IPS-20b (cell line): Measurements from ENCODE around the gene SLC25A38.

Source experiments
- H3K27ac ChIP-seq: one replicate; pipeline ENCODE4 v1.5.1; 2013; ENCODE audit warnings: low read length
- H3K27me3 ChIP-seq: 2 replicates; pipeline ENCODE4 v1.6.1; 2013; ENCODE audit warnings: mild to moderate bottlenecking, low read length, inconsistent platforms; ENCODE audit not compliant: insufficient read depth
- H3K36me3 ChIP-seq: 2 replicates; pipeline ENCODE4 v1.6.1; 2013; ENCODE audit warnings: low read depth, mild to moderate bottlenecking, inconsistent platforms, low read length, moderate library complexity; ENCODE audit not compliant: insufficient read depth
- H3K4me1 ChIP-seq: 2 replicates; pipeline ENCODE4 v1.6.1; 2013; ENCODE audit warnings: mild to moderate bottlenecking, control low read depth, inconsistent platforms, low read length, moderate library complexity; ENCODE audit not compliant: insufficient read depth
- H3K4me3 ChIP-seq: 2 replicates; pipeline ENCODE4 v1.5.1; 2013; ENCODE audit warnings: mild to moderate bottlenecking, low read length, inconsistent platforms
- H3K9ac ChIP-seq: 2 replicates; pipeline ENCODE4 v1.6.1; 2013; ENCODE audit warnings: low read depth, mild to moderate bottlenecking, inconsistent platforms, low read length, moderate library complexity
- H3K9me3 ChIP-seq: 2 replicates; pipeline ENCODE4 v1.6.1; 2013; ENCODE audit warnings: mild to moderate bottlenecking, low read depth, low read length, inconsistent platforms; ENCODE audit not compliant: insufficient read depth

Gene SLC25A38

GRCh38 chr3:39378957-39379777 lies 4.0 kb upstream of the SLC25A38 start:
- H3K4me3 ChIP-seq, result no peak overlapping the region
- no peaks in the 10 kb centered on the region for H3K27me3 ChIP-seq
- H3K9me3 ChIP-seq, result no peaks in the 10 kb centered on the region
- H3K27ac ChIP-seq, result no peak overlapping the region
- peaks cover 17% of the 10 kb centered on the region for H3K4me1 ChIP-seq
- H3K9ac ChIP-seq, result no peak overlapping the region
- no peaks in the 10 kb centered on the region for H3K36me3 ChIP-seq

GRCh38 chr3:39379778-39380155 lies 3.4 kb upstream of the SLC25A38 start:
- H3K27me3 ChIP-seq, result no peaks in the 10 kb centered on the region
- no peaks in the 10 kb centered on the region for H3K36me3 ChIP-seq
- H3K4me3 ChIP-seq, result no peak overlapping the region
- no peaks in the 10 kb centered on the region for H3K9me3 ChIP-seq
- peaks cover 17% of the 10 kb centered on the region for H3K4me1 ChIP-seq
- H3K9ac ChIP-seq, result no peak overlapping the region
- no peak overlapping the region for H3K27ac ChIP-seq

- no peak overlapping the region for H3K27ac ChIP-seq
- H3K36me3 ChIP-seq, result peaks cover 6% of the 10 kb centered on the region; the same call in 1 of the 2 replicates
Observed at GRCh38 chr3:39381432-39381831, 1.7 kb upstream of the SLC25A38 start.

GRCh38 chr3:39383881-39384664 lies 903 bp downstream of the SLC25A38 start:
- no peaks in the 10 kb centered on the region for H3K9me3 ChIP-seq
- peak overlapping the region; percentile 85 for H3K27ac ChIP-seq
- peaks cover 7% of the 10 kb centered on the region for H3K4me1 ChIP-seq
- peaks cover 12% of the 10 kb centered on the region; the same call in 1 of the 2 replicates for H3K36me3 ChIP-seq
- no peaks in the 10 kb centered on the region for H3K27me3 ChIP-seq
- H3K4me3 ChIP-seq, result peak overlapping the region; percentile 88
- H3K9ac ChIP-seq, result peak overlapping the region; percentile 96

More at GRCh38 chr3:39381432-39381831, 1.7 kb upstream of the SLC25A38 start:
- Histone ChIP-seq H3K9me3 (no peaks in the 10 kb centered on the region), H3K27me3 (no peaks in the 10 kb centered on the region), H3K9ac (no peak overlapping the region), H3K4me1 (peaks cover 18% of the 10 kb centered on the region), H3K4me3 (no peak overlapping the region)

GRCh38 chr3:39384665-39385000 lies 1.5 kb downstream of the SLC25A38 start:
- no peak overlapping the region for H3K27ac ChIP-seq

GRCh38 chr3:39385456-39386090 lies 2.4 kb downstream of the SLC25A38 start:
- Histone ChIP-seq H3K27ac (no peak overlapping the region), H3K36me3 (peaks cover 27% of the 10 kb centered on the region), H3K4me1 (peaks cover 7% of the 10 kb centered on the region), H3K9me3 (no peaks in the 10 kb centered on the region), H3K4me3 (peak overlapping the region; percentile 88; the same call in 1 of the 2 replicates), H3K9ac (no peak overlapping the region; the same call in 1 of the 2 replicates), H3K27me3 (no peaks in the 10 kb centered on the region)

More at GRCh38 chr3:39384665-39385000, 1.5 kb downstream of the SLC25A38 start:
- Histone ChIP-seq H3K27me3 (no peaks in the 10 kb centered on the region), H3K36me3 (peaks cover 17% of the 10 kb centered on the region; the same call in 1 of the 2 replicates), H3K9me3 (no peaks in the 10 kb centered on the region), H3K4me1 (peaks cover 7% of the 10 kb centered on the region), H3K4me3 (peak overlapping the region; percentile 88), H3K9ac (peak overlapping the region; percentile 76; the same call in 1 of the 2 replicates)

- Histone ChIP-seq H3K27ac (no peak overlapping the region), H3K4me3 (no peak overlapping the region), H3K4me1 (peaks cover 7% of the 10 kb centered on the region), H3K9ac (no peak overlapping the region), H3K27me3 (no peaks in the 10 kb centered on the region), H3K36me3 (peaks cover 34% of the 10 kb centered on the region), H3K9me3 (no peaks in the 10 kb centered on the region)
Observed at GRCh38 chr3:39386318-39386717, 3.1 kb downstream of the SLC25A38 start.

- Histone ChIP-seq H3K27me3 (no peaks in the 10 kb centered on the region), H3K27ac (no peak overlapping the region), H3K4me1 (peaks cover 7% of the 10 kb centered on the region), H3K36me3 (peaks cover 46% of the 10 kb centered on the region), H3K4me3 (no peak overlapping the region), H3K9ac (no peak overlapping the region), H3K9me3 (no peaks in the 10 kb centered on the region)
Observed at GRCh38 chr3:39387411-39387975, 4.3 kb downstream of the SLC25A38 start.

- Histone ChIP-seq H3K27me3 (no peaks in the 10 kb centered on the region), H3K36me3 (peaks cover 52% of the 10 kb centered on the region), H3K4me1 (peaks cover 4% of the 10 kb centered on the region; the same call in 1 of the 2 replicates), H3K9me3 (no peaks in the 10 kb centered on the region), H3K27ac (no peak overlapping the region), H3K9ac (no peak overlapping the region), H3K4me3 (no peak overlapping the region)
Observed at GRCh38 chr3:39388153-39388552, 5.0 kb downstream of the SLC25A38 start.

- H3K9me3 ChIP-seq, result no peaks in the 10 kb centered on the region
- peaks cover 4% of the 10 kb centered on the region; the same call in 1 of the 2 replicates for H3K4me1 ChIP-seq
- no peak overlapping the region for H3K4me3 ChIP-seq
- no peak overlapping the region for H3K27ac ChIP-seq
- no peak overlapping the region for H3K9ac ChIP-seq
- peaks cover 59% of the 10 kb centered on the region for H3K36me3 ChIP-seq
- no peaks in the 10 kb centered on the region for H3K27me3 ChIP-seq
Observed at GRCh38 chr3:39388741-39389248, 5.6 kb downstream of the SLC25A38 start.

GRCh38 chr3:39390181-39390580 lies 7.0 kb downstream of the SLC25A38 start:
- Histone ChIP-seq H3K36me3 (peaks cover 73% of the 10 kb centered on the region), H3K27me3 (no peaks in the 10 kb centered on the region), H3K9me3 (no peaks in the 10 kb centered on the region), H3K4me3 (no peak overlapping the region), H3K4me1 (peaks cover 2% of the 10 kb centered on the region; the same call in 1 of the 2 replicates), H3K9ac (no peak overlapping the region), H3K27ac (no peak overlapping the region)
